Activated CD8-positive, alpha-beta T cell treated with anti-CD3 and anti-CD28 coated beads for 36 hours (primary cell): Measurements from ENCODE around the gene SF3B1. TPM values are rescaled to one million over a fixed set of nuclear protein-coding genes. Genes with fewer than 3 reads are reported as not detected.

ENCODE experiments used
- ATAC-seq: fragments of 200-7000 bp; cut with Tn5 transposase; one replicate; pipeline ENCODE4 v1.10.0; 2021; ENCODE audit warnings: mild to moderate bottlenecking, moderate library complexity
- CTCF ChIA-PET: fragments of 350-600 bp; sonication (Branson Sonifier 250); formaldehyde crosslinking; loops from one replicate; lab custom pipeline; 2021; ENCODE audit warnings: antibody characterized with exemption; lab: Charles Lee
- POLR2A ChIA-PET: fragments of 350-600 bp; sonication (Branson Sonifier 250); formaldehyde crosslinking; loops from one replicate; lab custom pipeline; 2021; ENCODE audit warnings: antibody characterized with exemption; lab: Charles Lee
- DNase-seq: peaks from one replicate; pipeline ENCODE4 v3.0.0-alpha.2; 2020
- H3K27ac Mint-ChIP-seq: one replicate; pipeline ENCODE4 v1.8.0; 2021; ENCODE audit warnings: mild to moderate bottlenecking, mixed read lengths
- H3K27me3 Mint-ChIP-seq: one replicate; pipeline ENCODE4 v1.8.0; 2021; ENCODE audit warnings: mixed read lengths
- H3K36me3 Mint-ChIP-seq: one replicate; pipeline ENCODE4 v1.8.0; 2021; ENCODE audit warnings: low read depth, mixed read lengths
- H3K4me1 Mint-ChIP-seq: one replicate; pipeline ENCODE4 v1.8.0; 2021; ENCODE audit warnings: low read depth, mixed read lengths
- H3K4me3 Mint-ChIP-seq: one replicate; pipeline ENCODE4 v1.8.0; 2021; ENCODE audit warnings: mild to moderate bottlenecking, moderate library complexity, mixed read lengths
- H3K9me3 Mint-ChIP-seq: one replicate; pipeline ENCODE4 v1.8.0; 2021; ENCODE audit warnings: mixed read lengths
- CTCF ChIP-seq: fragments of 200-600 bp; IDR thresholded peaks from one replicate; pipeline ENCODE4 v1.8.0; 2022; ENCODE audit warnings: antibody characterized with exemption, mild to moderate bottlenecking
- intact Hi-C: fragments of 100-400 bp; cut with micrococcal nuclease; formaldehyde crosslinking; loops from one replicate; pipeline ENCODE4 v1.10.0; 2022
- total RNA-seq, 2 experiments: library from RNA; stranded (reverse); gene quantifications; one replicate each; pipeline ENCODE4 v1.2.3, GENCODE V29; 2021

SF3B1 gene
- total RNA-seq, 2 experiments from 2014 or later = 235 to 253 TPM

- ATAC-seq = no peak
- intact Hi-C loops = no loop called here
- peaks cover 73% of the 10 kb centered on the region for H3K4me1 Mint-ChIP-seq
- no peaks in the 10 kb centered on the region for H3K9me3 Mint-ChIP-seq
- no peak for TF ChIP-seq CTCF
- DNase-seq = no peak
- H3K27me3 Mint-ChIP-seq = no peaks in the 10 kb centered on the region
- peaks cover 43% of the 10 kb centered on the region for H3K36me3 Mint-ChIP-seq
- no peak overlapping the region for H3K4me3 Mint-ChIP-seq
- peak overlapping the region; percentile 75 for H3K27ac Mint-ChIP-seq
- ChIA-PET CTCF (no interaction called here), POLR2A (interaction anchor here (2.8 kb wide), 1 partner anchor 10 kb away, joined by 18 read pairs; the partner anchor contains the start of gene SF3B1)
Observed at GRCh38 chr2:197425550-197425949, 9.3 kb downstream of the SF3B1 start.

- Mint-ChIP-seq H3K27ac (peak overlapping the region; percentile 13), H3K36me3 (peaks cover 36% of the 10 kb centered on the region), H3K9me3 (no peaks in the 10 kb centered on the region), H3K27me3 (no peaks in the 10 kb centered on the region), H3K4me3 (no peak overlapping the region), H3K4me1 (peaks cover 60% of the 10 kb centered on the region)
- ChIA-PET CTCF (interaction anchor here (1.1 to 1.2 kb wide), 2 partner anchors 10 to 11 kb away, joined by 3 read pairs; partner anchors contain the start of gene SF3B1), POLR2A (interaction anchor here (0.6 to 2.8 kb wide), 6 partner anchors 8 to 135 kb away, joined by 3 to 18 read pairs (median 4); partner anchors contain the start of gene SF3B1)
- no peak for TF ChIP-seq CTCF
- intact Hi-C loops = no loop called here
- no peak for ATAC-seq
- DNase-seq = no peak
Observed at GRCh38 chr2:197423307-197423706, 11.5 kb downstream of the SF3B1 start.

GRCh38 chr2:197419438-197419837 lies 15.4 kb downstream of the SF3B1 start:
- Mint-ChIP-seq H3K36me3 (peaks cover 44% of the 10 kb centered on the region), H3K27ac (peak overlapping the region; percentile 63)
- TF ChIP-seq CTCF = no peak

GRCh38 chr2:197416268-197416667 lies 18.6 kb downstream of the SF3B1 start:
- ATAC-seq (no peak), DNase-seq (no peak)
- no peak overlapping the region for H3K27ac Mint-ChIP-seq
- no peaks in the 10 kb centered on the region for H3K9me3 Mint-ChIP-seq
- no peak overlapping the region for H3K4me3 Mint-ChIP-seq
- ChIA-PET POLR2A (interaction anchor here (1.1 kb wide), 1 partner anchor 8 kb away, joined by 3 read pairs; no protein-coding TSS in a partner anchor), CTCF (no interaction called here)
- no peak for TF ChIP-seq CTCF
- H3K27me3 Mint-ChIP-seq = no peaks in the 10 kb centered on the region
- H3K4me1 Mint-ChIP-seq = peaks cover 12% of the 10 kb centered on the region
- intact Hi-C loops = no loop called here
- H3K36me3 Mint-ChIP-seq = peaks cover 46% of the 10 kb centered on the region

More at GRCh38 chr2:197419438-197419837, 15.4 kb downstream of the SF3B1 start:
- Mint-ChIP-seq H3K4me3 (no peak overlapping the region), H3K9me3 (no peaks in the 10 kb centered on the region), H3K4me1 (peaks cover 33% of the 10 kb centered on the region), H3K27me3 (no peaks in the 10 kb centered on the region)
- DNase-seq (no peak), ATAC-seq (no peak)
- ChIA-PET POLR2A (interaction anchor here (0.6 to 1.5 kb wide), 2 partner anchors 15 to 37 kb away, joined by 4 to 5 read pairs; partner anchors contain the start of gene SF3B1), CTCF (interaction anchor here (0.5 kb wide), 1 partner anchor 361 kb away, joined by 3 read pairs; no protein-coding TSS in a partner anchor)
- intact Hi-C loops = no loop called here

- no peak for TF ChIP-seq CTCF
- no peak overlapping the region for H3K4me3 Mint-ChIP-seq
- H3K27me3 Mint-ChIP-seq = no peaks in the 10 kb centered on the region
- intact Hi-C loops = no loop called here
- CTCF ChIA-PET = interaction anchor here (1.2 to 1.3 kb wide), 3 partner anchors 14 to 364 kb away, joined by 3 to 4 read pairs (median 3); no protein-coding TSS in a partner anchor
- no peaks in the 10 kb centered on the region for H3K9me3 Mint-ChIP-seq
- POLR2A ChIA-PET = interaction anchor here (1.4 kb wide), 1 partner anchor 16 kb away, joined by 3 read pairs; no protein-coding TSS in a partner anchor
- peaks cover 2% of the 10 kb centered on the region for H3K4me1 Mint-ChIP-seq
- no peak for ATAC-seq
- no peak overlapping the region for H3K27ac Mint-ChIP-seq
- H3K36me3 Mint-ChIP-seq = peaks cover 49% of the 10 kb centered on the region
- DNase-seq = no peak
Observed at GRCh38 chr2:197414515-197414914, 20.3 kb downstream of the SF3B1 start.
